GM18499 (cell line): Measurements from ENCODE around the gene ZDHHC23.
A peak's percentile ranks its signal among the peaks of the same experiment; 100 is the strongest.

ENCODE experiments used
- ATAC-seq: cut with Tn5 transposase; IDR thresholded peaks from one replicate; pipeline ENCODE4 v1.9.1; 2021; ENCODE audit warnings: moderate number of reproducible peaks; ENCODE audit not compliant: insufficient read depth, unreplicated experiment

The ZDHHC23 gene

GRCh38 chr3:113985541-113985940 lies 37.7 kb downstream of the ZDHHC23 start:
- peak; percentile 78 for ATAC-seq

- peak; percentile 93 for ATAC-seq
Observed at GRCh38 chr3:114005481-114005880, 57.7 kb downstream of the ZDHHC23 start.

DNA sequence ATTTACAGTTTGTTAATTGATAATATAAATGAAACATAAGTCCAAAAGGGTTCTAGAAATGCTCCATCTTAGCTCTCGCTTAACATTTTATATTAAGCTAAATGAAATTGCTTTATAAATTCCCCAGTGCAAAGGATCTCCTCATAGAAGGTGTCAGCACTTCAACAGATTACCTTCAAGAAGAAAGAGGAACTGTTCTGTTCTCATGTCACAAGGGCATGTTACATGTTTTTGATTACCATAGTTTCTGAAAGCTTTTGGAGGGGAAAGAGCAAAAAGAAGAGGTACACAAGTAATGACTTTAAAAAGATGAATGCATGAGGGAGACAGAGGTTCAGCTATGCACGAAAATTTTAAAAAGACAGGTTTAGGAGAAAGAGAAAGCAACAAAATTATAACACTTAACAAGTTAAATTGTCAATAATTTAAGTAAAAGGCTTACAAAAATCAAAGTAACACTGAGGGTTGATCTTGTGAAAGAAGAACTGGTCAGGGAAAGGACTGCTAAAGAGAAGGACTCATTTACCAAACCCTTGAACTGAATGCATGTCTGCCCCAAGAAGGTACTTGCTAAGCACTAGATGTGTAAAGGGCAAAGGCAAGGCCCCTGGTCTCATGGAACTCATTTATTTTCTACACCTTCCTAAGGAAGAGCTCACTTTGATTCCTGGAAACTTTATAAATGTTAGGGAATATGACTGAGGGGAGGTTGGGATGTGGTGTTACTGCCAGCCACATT lies 63.4 kb downstream of the ZDHHC23 start:
- ATAC-seq = peak; percentile 77
